Small intestine (tissue), 7 donors: ENCODE results near the gene DNAL1. TPM values are rescaled to one million over a fixed set of nuclear protein-coding genes. Genes with fewer than 3 reads are reported as not detected.
"Not testable (repeated sequence)": the region's sequence is repeated elsewhere in the genome, so short reads cannot be mapped to it uniquely, and the experiment has no call there.

Source experiments
- DNase-seq, 2 donors: peaks; one replicate each; pipeline versions ENCODE4 v3.0.0 to v3.0.0-alpha.2; 2013
- FAIRE-seq: peaks from 2 replicates; lab custom pipeline; 2012; peaks lifted over from hg19 to GRCh38; lab: Jason Lieb, UNC
- H3K27ac ChIP-seq, 3 donors: one replicate each; pipeline ENCODE4 v1.5.1; 2013; ENCODE audit warnings: low read length in 2 of 3, mild to moderate bottlenecking in 2 of 3, control low read depth in 1 of 3, inconsistent platforms in 1 of 3, low read depth in 1 of 3, moderate library complexity in 1 of 3
- H3K27me3 ChIP-seq, 3 donors: one replicate each; pipeline ENCODE4 v1.6.1; 2013; ENCODE audit warnings: low read length in 3 of 3, inconsistent platforms in 1 of 3; ENCODE audit not compliant: control insufficient read depth in 3 of 3, insufficient read depth in 3 of 3
- H3K36me3 ChIP-seq, 3 donors: one replicate each; pipeline ENCODE4 v1.6.1; 2013; ENCODE audit warnings: low read length in 3 of 3, inconsistent platforms in 1 of 3, low read depth in 1 of 3, mild to moderate bottlenecking in 1 of 3, moderate library complexity in 1 of 3; ENCODE audit not compliant: control insufficient read depth in 3 of 3, insufficient read depth in 2 of 3
- H3K4me1 ChIP-seq, 3 donors: one replicate each; pipeline ENCODE4 v1.6.1; 2013; ENCODE audit warnings: low read length in 2 of 3, inconsistent platforms in 1 of 3, low read depth in 1 of 3, mild to moderate bottlenecking in 1 of 3, moderate library complexity in 1 of 3; ENCODE audit not compliant: control insufficient read depth in 3 of 3, insufficient read depth in 2 of 3
- H3K4me3 ChIP-seq, 3 donors: one replicate each; pipeline ENCODE4 v1.5.1; 2013; ENCODE audit warnings: low read length in 3 of 3, control low read depth in 1 of 3, inconsistent platforms in 1 of 3, low read depth in 1 of 3, mild to moderate bottlenecking in 1 of 3, moderate library complexity in 1 of 3
- H3K9me3 ChIP-seq, 2 donors: one replicate each; pipeline ENCODE4 v1.6.1; 2013; ENCODE audit warnings: low read depth in 1 of 2, low read length in 1 of 2; ENCODE audit not compliant: control insufficient read depth in 2 of 2, insufficient read depth in 1 of 2
- WGBS, 3 donors: extraction: QIAGEN DNeasy Blood & Tissue Kit; methylation state at CpG; one replicate each; pipeline ENCODE4 v1.1.7; 2013; 5-methylcytosine and 5-hydroxymethylcytosine counted together
- polyA plus RNA-seq, 4 donors: library from polyadenylated mRNA; stranded (reverse) in 3 of 4; unstranded in 1 of 4; fragments of 200-250 nt in 3 of 4; fragments of 120-200 nt in 1 of 4; gene quantifications; one replicate each; pipeline versions ENCODE4 v1.2.1 to v1.2.3, GENCODE V29; 2013
- donor health status: healthy with polysubstance abuse.
- donor health status: control.
- donor health status: control.
- donor health status: Bipolar disorder and iron deficiency.
- donor health status: healthy.

Gene DNAL1
- polyA plus RNA-seq, 4 donors, result 0.54 to 5.4 (median 3.0) TPM

GRCh38 chr14:73659202-73659601, 14.4 kb downstream of the DNAL1 start:
- not testable (repeated sequence) for H3K9me3 ChIP-seq, DNase-seq, H3K27me3 ChIP-seq, H3K36me3 ChIP-seq, H3K4me3 ChIP-seq, FAIRE-seq, H3K27ac ChIP-seq, H3K4me1 ChIP-seq
- WGBS, 3 donors, result 95 to 97% (median 96%) methylated on average over 11 of the region's 11 CpGs

GRCh38 chr14:73660511-73660910, 15.7 kb downstream of the DNAL1 start:
- Histone ChIP-seq H3K36me3 (peaks cover 0 to 3% (median 3%) of the 10 kb centered on the region in 3 donors), H3K9me3 (no peaks in the 10 kb centered on the region), H3K27me3 (no peaks in the 10 kb centered on the region), H3K4me1 (peaks cover 0 to 2% (median 0%) of the 10 kb centered on the region in 3 donors), H3K27ac (no peak overlapping the region), H3K4me3 (no peak overlapping the region)
- no peak for DNase-seq
- no peak for FAIRE-seq
- WGBS, 3 donors, result 59 to 84% (median 75%) methylated on average over 2 of the region's 2 CpGs

GRCh38 chr14:73661872-73662271, 17.1 kb downstream of the DNAL1 start:
- no peak for FAIRE-seq

GRCh38 chr14:73662487-73662943, 17.7 kb downstream of the DNAL1 start:
- Histone ChIP-seq H3K36me3 (peaks cover 0 to 3% (median 3%) of the 10 kb centered on the region in 3 donors), H3K4me3 (no peak overlapping the region), H3K4me1 (peaks cover 0 to 2% (median 0%) of the 10 kb centered on the region in 3 donors), H3K27me3 (no peaks in the 10 kb centered on the region), H3K27ac (no peak overlapping the region), H3K9me3 (no peaks in the 10 kb centered on the region)
- WGBS, 3 donors, result 84 to 92% (median 91%) methylated on average over 1 of the region's 1 CpG
- DNase-seq (peak in 1 of 2 donors; percentile 71), FAIRE-seq (no peak)

More at GRCh38 chr14:73661872-73662271, 17.1 kb downstream of the DNAL1 start:
- peaks cover 0 to 3% (median 3%) of the 10 kb centered on the region in 3 donors for H3K36me3 ChIP-seq
- peaks cover 0 to 2% (median 0%) of the 10 kb centered on the region in 3 donors for H3K4me1 ChIP-seq
- no peak for DNase-seq
- no peak overlapping the region for H3K27ac ChIP-seq
- no peaks in the 10 kb centered on the region for H3K27me3 ChIP-seq
- WGBS, 3 donors, result 86 to 91% (median 89%) methylated on average over 2 of the region's 2 CpGs
- no peaks in the 10 kb centered on the region for H3K9me3 ChIP-seq
- H3K4me3 ChIP-seq, result no peak overlapping the region

GRCh38 chr14:73663548-73664212, 18.9 kb downstream of the DNAL1 start:
- Histone ChIP-seq H3K4me3 (no peak overlapping the region), H3K36me3 (peaks cover 0 to 3% (median 3%) of the 10 kb centered on the region in 3 donors), H3K4me1 (peaks cover 0 to 2% (median 0%) of the 10 kb centered on the region in 3 donors), H3K9me3 (no peaks in the 10 kb centered on the region), H3K27me3 (no peaks in the 10 kb centered on the region), H3K27ac (no peak overlapping the region)
- peak; percentile 13 to 29 for DNase-seq
- FAIRE-seq, result no peak

- DNase-seq (no peak), FAIRE-seq (no peak)
- WGBS, 3 donors, result 91 to 99% (median 93%) methylated on average over 2 of the region's 2 CpGs
- H3K36me3 ChIP-seq, result peaks cover 0 to 3% (median 0%) of the 10 kb centered on the region in 3 donors
- H3K9me3 ChIP-seq, result no peaks in the 10 kb centered on the region
- no peak overlapping the region for H3K27ac ChIP-seq
- H3K4me1 ChIP-seq, result peaks cover 0 to 2% (median 0%) of the 10 kb centered on the region in 3 donors
- no peaks in the 10 kb centered on the region for H3K27me3 ChIP-seq
- no peak overlapping the region for H3K4me3 ChIP-seq
These were observed 20.3 kb downstream of the DNAL1 start for GRCh38 chr14:73665130-73665529.

GRCh38 chr14:73666583-73666982, 21.8 kb downstream of the DNAL1 start:
- FAIRE-seq, result no peak
- WGBS, 3 donors, result 89 to 92% (median 90%) methylated on average over 5 of the region's 5 CpGs
- H3K4me1 ChIP-seq, result peaks cover 0 to 2% (median 0%) of the 10 kb centered on the region in 3 donors
- H3K27ac ChIP-seq, result no peak overlapping the region
- H3K36me3 ChIP-seq, result no peaks in the 10 kb centered on the region
- DNase-seq, result no peak
- no peaks in the 10 kb centered on the region for H3K9me3 ChIP-seq
- no peaks in the 10 kb centered on the region for H3K27me3 ChIP-seq
- H3K4me3 ChIP-seq, result no peak overlapping the region

- H3K27me3 ChIP-seq, result no peaks in the 10 kb centered on the region
- peaks cover 0 to 2% (median 0%) of the 10 kb centered on the region in 3 donors for H3K4me1 ChIP-seq
- H3K4me3 ChIP-seq, result no peak overlapping the region
- FAIRE-seq (no peak), DNase-seq (no peak)
- no peaks in the 10 kb centered on the region for H3K9me3 ChIP-seq
- no peaks in the 10 kb centered on the region for H3K36me3 ChIP-seq
- 86 to 100% (median 93%) methylated on average over 3 of the region's 3 CpGs for WGBS, 3 donors
- no peak overlapping the region for H3K27ac ChIP-seq
These were observed 23.1 kb downstream of the DNAL1 start for GRCh38 chr14:73667854-73668253.
